Dendritic cell treated with granulocyte-macrophage colony-stimulating factor and Interleukin-4, amounts not matched to agents 40 ng/mL and 50 ng/mL, for 4 days (primary cell): ENCODE data around the gene MYO1F.

Experiments used
- H3K27ac Mint-ChIP-seq: one replicate; pipeline ENCODE4 v1.8.0; 2022; ENCODE audit warnings: mild to moderate bottlenecking, mixed read lengths
- H3K27me3 Mint-ChIP-seq: one replicate; pipeline ENCODE4 v1.8.0; 2022; ENCODE audit warnings: mild to moderate bottlenecking, mixed read lengths
- H3K36me3 Mint-ChIP-seq: one replicate; pipeline ENCODE4 v1.8.0; 2022; ENCODE audit warnings: low read depth, mixed read lengths
- H3K4me1 Mint-ChIP-seq: one replicate; pipeline ENCODE4 v1.8.0; 2022; ENCODE audit warnings: low read depth, mixed read lengths
- H3K4me3 Mint-ChIP-seq: one replicate; pipeline ENCODE4 v1.8.0; 2022; ENCODE audit warnings: mild to moderate bottlenecking, moderate library complexity, mixed read lengths
- H3K9me3 Mint-ChIP-seq: one replicate; pipeline ENCODE4 v1.8.0; 2022; ENCODE audit warnings: mixed read lengths
- intact Hi-C: fragments of 100-400 bp; cut with micrococcal nuclease; formaldehyde crosslinking; loops from one replicate; pipeline ENCODE4 v1.15.0; 2022

The MYO1F gene

DNA sequence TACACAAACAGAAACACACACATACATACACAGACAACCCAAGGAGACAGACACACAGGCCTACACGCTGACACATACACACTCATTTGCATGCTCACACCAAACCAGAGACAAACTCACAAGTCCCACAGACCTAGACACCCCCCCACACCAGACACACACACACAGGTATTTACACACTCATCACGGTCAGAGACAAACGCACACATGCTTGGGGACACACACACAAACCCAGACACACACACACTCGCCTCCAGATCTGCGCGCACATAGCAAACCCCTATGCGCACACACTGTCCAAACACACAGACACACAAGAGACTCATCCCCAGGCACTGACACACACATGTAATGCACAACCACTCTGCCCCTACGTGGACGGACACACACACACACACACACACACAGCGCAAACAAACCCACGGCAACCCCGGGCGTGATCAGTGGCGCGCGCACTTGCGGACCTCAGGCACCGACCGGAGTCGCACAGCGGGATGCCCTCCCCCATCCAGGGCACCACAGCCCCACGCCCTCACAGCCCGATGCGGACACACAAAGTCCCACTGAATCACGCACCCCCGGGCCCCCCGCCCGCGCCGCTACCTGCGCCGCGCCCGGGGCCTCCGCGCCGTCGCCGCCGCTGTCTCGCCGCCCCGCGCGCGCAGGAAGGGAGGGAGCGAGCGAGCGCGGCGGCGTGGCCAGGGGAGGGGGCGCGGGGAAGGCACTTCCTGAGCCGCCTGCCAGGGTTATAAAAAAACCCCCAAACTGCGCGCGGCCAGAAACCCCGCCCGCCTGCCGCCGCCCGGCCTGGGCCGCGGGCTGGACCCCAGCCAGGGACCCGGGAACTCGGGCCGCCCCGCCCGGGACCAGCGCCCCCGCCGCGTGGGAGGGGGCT, 33.0 kb upstream of the MYO1F start, which contains the start of gene ADAMTS10:
Gene ADAMTS10 (minus strand): TSS at position 675 of the 895 bp plus-strand sequence. CDS start 5,005 bp downstream, outside the sequence.
- Mint-ChIP-seq H3K9me3 (no peaks in the 10 kb centered on the region), H3K36me3 (no peaks in the 10 kb centered on the region), H3K27ac (peak within 1 kb of the TSS; percentile 57), H3K27me3 (peaks cover 56% of the 10 kb centered on the region), H3K4me3 (peak within 1 kb of the TSS; percentile 67), H3K4me1 (peaks cover 29% of the 10 kb centered on the region)
- intact Hi-C loops, result no loop called here

GRCh38 chr19:8609279-8610040, 32.2 kb upstream of the MYO1F start:
- Mint-ChIP-seq H3K27me3 (peaks cover 50% of the 10 kb centered on the region), H3K9me3 (peaks cover 8% of the 10 kb centered on the region), H3K27ac (peak overlapping the region; percentile 57), H3K4me1 (peaks cover 29% of the 10 kb centered on the region), H3K36me3 (no peaks in the 10 kb centered on the region), H3K4me3 (peak overlapping the region; percentile 67)
- intact Hi-C loops, result no loop called here

DNA sequence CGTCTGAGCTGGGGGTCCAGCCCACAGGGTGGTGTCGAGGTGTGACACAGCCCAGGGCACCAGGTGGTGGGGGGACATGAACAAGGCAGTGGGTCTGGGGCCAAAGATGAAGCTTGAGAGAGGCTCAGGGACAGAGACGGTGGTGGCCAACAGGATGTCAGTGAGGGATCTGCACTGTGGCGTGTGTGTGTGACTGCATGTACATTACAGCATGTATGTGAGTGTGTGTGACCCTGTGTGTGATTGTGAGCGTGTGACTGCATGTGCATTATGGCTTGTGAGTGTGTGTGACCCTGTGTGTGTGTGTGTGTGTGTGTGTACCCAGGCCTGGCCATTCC, 31.7 kb upstream of the MYO1F start:
- intact Hi-C loops, result no loop called here
- peak overlapping the region; percentile 57 for H3K27ac Mint-ChIP-seq
- no peaks in the 10 kb centered on the region for H3K36me3 Mint-ChIP-seq
- H3K4me3 Mint-ChIP-seq, result peak overlapping the region; percentile 4
- H3K9me3 Mint-ChIP-seq, result peaks cover 8% of the 10 kb centered on the region
- H3K27me3 Mint-ChIP-seq, result peaks cover 50% of the 10 kb centered on the region
- peaks cover 29% of the 10 kb centered on the region for H3K4me1 Mint-ChIP-seq

- Mint-ChIP-seq H3K36me3 (no peaks in the 10 kb centered on the region), H3K27ac (no peak overlapping the region), H3K4me3 (no peak overlapping the region), H3K9me3 (peaks cover 8% of the 10 kb centered on the region), H3K4me1 (peaks cover 29% of the 10 kb centered on the region), H3K27me3 (peaks cover 46% of the 10 kb centered on the region)
- intact Hi-C loops, result no loop called here
Measured at GRCh38 chr19:8607386-8607785, 30.1 kb upstream of the MYO1F start.

DNA sequence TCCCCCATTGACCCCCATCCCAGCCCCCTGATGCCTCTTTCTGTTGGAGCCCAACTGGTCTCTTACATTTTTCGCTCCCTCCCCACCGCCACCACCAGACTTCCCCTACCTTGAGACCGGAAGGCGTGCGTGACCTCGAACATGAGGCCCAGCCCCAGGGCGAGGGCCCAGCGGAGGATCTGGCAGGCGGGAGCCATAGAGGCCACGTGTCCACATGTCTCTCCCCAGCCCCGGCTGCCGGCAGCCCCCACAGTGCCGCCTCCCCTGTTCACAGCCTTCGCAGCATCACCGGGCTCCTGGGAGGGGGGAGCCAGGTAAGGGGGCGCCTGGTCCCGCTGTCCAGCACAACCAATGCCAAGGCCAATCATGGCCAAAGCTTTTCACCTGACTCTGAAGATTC, 28.3 kb upstream of the MYO1F start:
- no peak overlapping the region for H3K4me3 Mint-ChIP-seq
- no peak overlapping the region for H3K27ac Mint-ChIP-seq
- intact Hi-C loops, result no loop called here
- no peaks in the 10 kb centered on the region for H3K36me3 Mint-ChIP-seq
- H3K9me3 Mint-ChIP-seq, result peaks cover 8% of the 10 kb centered on the region
- peaks cover 28% of the 10 kb centered on the region for H3K4me1 Mint-ChIP-seq
- peaks cover 39% of the 10 kb centered on the region for H3K27me3 Mint-ChIP-seq

- H3K27ac Mint-ChIP-seq, result no peak overlapping the region
- H3K9me3 Mint-ChIP-seq, result peaks cover 8% of the 10 kb centered on the region
- H3K36me3 Mint-ChIP-seq, result no peaks in the 10 kb centered on the region
- peaks cover 14% of the 10 kb centered on the region for H3K27me3 Mint-ChIP-seq
- peaks cover 13% of the 10 kb centered on the region for H3K4me1 Mint-ChIP-seq
- H3K4me3 Mint-ChIP-seq, result no peak overlapping the region
- intact Hi-C loops, result no loop called here
Measured at GRCh38 chr19:8601796-8602195, 24.6 kb upstream of the MYO1F start.

GRCh38 chr19:8600816-8601215, 23.6 kb upstream of the MYO1F start:
- H3K27ac Mint-ChIP-seq, result no peak overlapping the region
- peaks cover 13% of the 10 kb centered on the region for H3K27me3 Mint-ChIP-seq
- no peak overlapping the region for H3K4me3 Mint-ChIP-seq
- H3K9me3 Mint-ChIP-seq, result peaks cover 8% of the 10 kb centered on the region
- no peaks in the 10 kb centered on the region for H3K36me3 Mint-ChIP-seq
- H3K4me1 Mint-ChIP-seq, result peaks cover 13% of the 10 kb centered on the region
- intact Hi-C loops, result no loop called here

DNA sequence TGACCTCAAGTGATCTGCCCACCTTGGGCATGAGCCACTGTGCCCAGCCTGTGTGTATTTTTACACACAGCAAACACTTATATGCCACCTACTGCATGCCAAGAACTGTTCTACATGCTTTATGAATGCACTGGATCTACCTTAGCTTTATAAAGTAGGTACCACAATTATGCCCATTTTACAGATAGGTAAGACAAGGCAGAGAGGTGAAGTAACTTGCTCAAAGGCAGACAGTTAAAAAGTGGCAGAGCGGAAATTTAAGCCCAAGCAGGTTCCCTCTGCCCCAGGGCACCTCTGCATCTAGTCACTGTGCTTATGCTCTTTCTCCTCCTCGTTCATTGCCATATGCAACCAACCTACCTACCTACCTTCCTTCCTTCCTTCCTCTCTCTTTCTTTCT, 22.8 kb upstream of the MYO1F start:
- H3K9me3 Mint-ChIP-seq, result peaks cover 6% of the 10 kb centered on the region
- H3K4me3 Mint-ChIP-seq, result no peak overlapping the region
- peaks cover 13% of the 10 kb centered on the region for H3K4me1 Mint-ChIP-seq
- H3K27me3 Mint-ChIP-seq, result peaks cover 17% of the 10 kb centered on the region
- no peaks in the 10 kb centered on the region for H3K36me3 Mint-ChIP-seq
- no peak overlapping the region for H3K27ac Mint-ChIP-seq
- intact Hi-C loops, result no loop called here

GRCh38 chr19:8596168-8596567, 18.9 kb upstream of the MYO1F start:
- peaks cover 29% of the 10 kb centered on the region for H3K4me1 Mint-ChIP-seq
- H3K36me3 Mint-ChIP-seq, result peaks cover 8% of the 10 kb centered on the region
- no peak overlapping the region for H3K27ac Mint-ChIP-seq
- peaks cover 28% of the 10 kb centered on the region for H3K9me3 Mint-ChIP-seq
- peaks cover 53% of the 10 kb centered on the region for H3K27me3 Mint-ChIP-seq
- H3K4me3 Mint-ChIP-seq, result no peak overlapping the region
- intact Hi-C loops, result loop anchor here (10.0 kb wide), 1 partner anchor 49 kb away; no protein-coding TSS in a partner anchor

GRCh38 chr19:8595651-8596050, 18.4 kb upstream of the MYO1F start:
- Mint-ChIP-seq H3K27ac (no peak overlapping the region), H3K9me3 (peaks cover 28% of the 10 kb centered on the region), H3K36me3 (peaks cover 8% of the 10 kb centered on the region), H3K4me3 (no peak overlapping the region), H3K27me3 (peaks cover 57% of the 10 kb centered on the region), H3K4me1 (peaks cover 29% of the 10 kb centered on the region)
- intact Hi-C loops, result loop anchor here (10.0 kb wide), 1 partner anchor 49 kb away; no protein-coding TSS in a partner anchor

DNA sequence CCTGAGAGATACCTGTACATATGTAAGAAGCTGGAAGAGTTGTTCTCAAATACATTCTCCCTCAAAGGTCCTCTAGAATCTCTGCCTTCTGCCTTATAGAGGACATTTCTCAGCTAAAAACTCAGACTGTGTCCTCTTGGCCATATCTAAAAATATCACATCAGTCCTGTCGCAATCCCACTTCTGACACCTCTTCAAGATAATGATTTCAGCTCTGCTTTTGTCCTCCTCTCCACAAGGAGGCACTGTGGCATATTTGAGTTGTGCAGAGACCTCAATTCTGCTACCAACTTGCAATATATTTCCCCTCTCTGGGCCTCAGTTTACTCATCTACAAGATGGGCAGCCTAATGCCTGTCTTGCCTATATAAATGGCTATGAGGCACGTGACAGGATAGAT, 16.7 kb upstream of the MYO1F start:
- H3K4me1 Mint-ChIP-seq, result peaks cover 27% of the 10 kb centered on the region
- peaks cover 68% of the 10 kb centered on the region for H3K27me3 Mint-ChIP-seq
- intact Hi-C loops, result loop anchor here (10.0 kb wide), 1 partner anchor 51 kb away; no protein-coding TSS in a partner anchor
- peaks cover 8% of the 10 kb centered on the region for H3K36me3 Mint-ChIP-seq
- H3K9me3 Mint-ChIP-seq, result peaks cover 28% of the 10 kb centered on the region
- H3K4me3 Mint-ChIP-seq, result no peak overlapping the region
- H3K27ac Mint-ChIP-seq, result no peak overlapping the region

- Mint-ChIP-seq H3K27me3 (peaks cover 72% of the 10 kb centered on the region), H3K9me3 (peaks cover 28% of the 10 kb centered on the region), H3K4me3 (peak overlapping the region; percentile 61), H3K36me3 (peaks cover 8% of the 10 kb centered on the region), H3K4me1 (peaks cover 16% of the 10 kb centered on the region), H3K27ac (peak overlapping the region; percentile 18)
- intact Hi-C loops, result loop anchor here (10.0 kb wide), 1 partner anchor 52 kb away; no protein-coding TSS in a partner anchor
Measured at GRCh38 chr19:8592231-8593009, 15.2 kb upstream of the MYO1F start.

DNA sequence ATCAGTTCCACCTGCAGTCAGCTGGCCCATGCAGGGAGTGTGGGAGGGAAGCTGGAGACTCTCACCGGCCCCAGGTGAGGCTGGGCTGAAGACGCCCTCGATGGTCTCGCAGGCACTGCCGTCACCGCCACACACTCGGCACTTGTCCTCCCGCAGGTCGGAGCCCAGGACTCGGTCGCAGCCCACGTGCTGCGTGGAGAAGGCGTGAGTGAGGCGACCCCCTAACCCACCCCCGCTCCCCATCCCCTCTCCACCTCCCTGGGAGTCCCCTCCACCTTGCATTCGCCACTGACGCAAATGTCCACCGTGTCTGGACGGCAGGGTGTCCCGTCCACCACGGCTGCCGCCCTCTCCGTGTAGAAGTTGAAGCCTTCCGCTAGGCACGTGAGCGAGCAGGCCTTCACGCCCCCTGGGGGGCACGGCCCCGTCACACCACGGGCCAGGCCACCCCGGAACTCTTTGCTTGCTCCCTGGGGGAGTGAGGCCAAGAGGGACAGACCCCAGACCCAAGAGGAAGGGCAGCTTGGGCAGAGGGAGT, 12.0 kb upstream of the MYO1F start:
- intact Hi-C loops, result no loop called here
- Mint-ChIP-seq H3K36me3 (peaks cover 8% of the 10 kb centered on the region), H3K4me3 (no peak overlapping the region), H3K9me3 (peaks cover 22% of the 10 kb centered on the region), H3K4me1 (peaks cover 16% of the 10 kb centered on the region), H3K27ac (no peak overlapping the region), H3K27me3 (peaks cover 49% of the 10 kb centered on the region)
